HG03097 (cell line): ENCODE measurements around the gene PROM1.

Experiments used
- ATAC-seq: cut with Tn5 transposase; IDR thresholded peaks from one replicate; pipeline ENCODE4 v1.9.1; 2021; ENCODE audit not compliant: unreplicated experiment, low FRiP score

The PROM1 gene

GRCh38 chr4:16029886-16030285 lies 53.9 kb downstream of the PROM1 start:
- no peak for ATAC-seq

DNA sequence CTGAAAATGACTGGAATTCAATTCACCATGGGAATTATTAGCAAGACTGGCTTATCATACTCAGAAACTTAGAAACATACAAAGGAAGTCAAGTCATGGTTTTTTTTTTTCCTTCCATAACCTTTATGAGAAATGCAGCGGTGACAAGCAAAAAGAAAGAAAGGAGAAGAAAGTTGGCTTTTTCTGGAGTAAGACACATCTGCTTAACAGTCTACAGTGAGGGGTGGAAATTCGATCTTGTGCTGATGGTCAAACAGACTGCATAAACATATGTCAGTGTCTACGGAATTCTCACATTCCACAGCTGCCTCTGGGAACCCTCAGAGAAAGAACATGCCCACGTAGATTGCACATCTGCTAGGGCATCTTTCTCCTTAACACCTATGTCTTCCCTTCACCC lies 54.6 kb downstream of the PROM1 start:
- ATAC-seq: no peak

DNA sequence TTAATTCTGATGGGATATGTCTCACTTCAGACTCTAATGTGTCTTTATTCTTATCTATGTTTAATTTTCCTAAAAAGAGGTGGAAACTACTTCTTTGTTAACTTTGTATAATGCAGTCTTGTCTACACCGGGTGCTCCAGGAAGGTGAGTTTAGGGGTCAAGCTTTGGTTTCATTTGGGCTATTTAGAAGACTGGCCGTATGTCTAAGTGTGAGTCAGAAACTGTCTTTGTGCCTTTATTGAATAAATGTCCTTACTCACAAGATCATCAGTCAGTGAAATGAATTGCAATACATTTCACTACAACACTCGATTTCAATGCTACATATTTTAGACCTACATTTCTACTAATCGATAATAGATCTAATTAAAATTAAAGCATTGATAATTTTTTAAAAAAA lies 56.2 kb downstream of the PROM1 start:
- no peak for ATAC-seq

GRCh38 chr4:16027114-16027513 lies 56.7 kb downstream of the PROM1 start:
- no peak for ATAC-seq

DNA sequence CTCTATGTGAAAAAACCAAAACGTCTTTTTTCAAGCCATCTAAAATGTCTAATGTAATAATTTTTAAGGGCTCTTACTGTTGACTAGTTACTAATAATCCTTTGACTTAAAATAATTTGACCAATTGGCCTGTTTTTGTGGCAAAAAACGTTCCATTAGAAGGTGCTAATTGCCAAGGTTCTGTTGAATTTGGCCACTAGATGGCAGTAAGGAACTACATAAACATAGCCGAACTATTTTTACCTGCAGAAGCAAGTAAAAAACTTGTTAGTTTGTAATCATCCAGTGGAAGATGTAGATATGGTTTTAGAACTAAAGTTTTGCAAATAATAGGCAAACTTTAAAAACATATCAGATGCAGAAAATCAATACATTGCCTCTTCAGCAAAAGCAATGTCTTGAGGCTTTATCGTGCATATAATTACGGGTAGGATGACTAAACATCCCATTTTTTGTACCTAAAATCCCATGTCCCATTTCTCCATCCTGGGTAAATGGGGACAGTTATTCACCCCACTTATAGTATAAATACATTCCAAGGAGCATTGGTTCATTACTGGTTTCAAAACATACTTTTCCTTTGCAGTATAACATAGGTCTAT lies 57.6 kb downstream of the PROM1 start:
- no peak for ATAC-seq

DNA sequence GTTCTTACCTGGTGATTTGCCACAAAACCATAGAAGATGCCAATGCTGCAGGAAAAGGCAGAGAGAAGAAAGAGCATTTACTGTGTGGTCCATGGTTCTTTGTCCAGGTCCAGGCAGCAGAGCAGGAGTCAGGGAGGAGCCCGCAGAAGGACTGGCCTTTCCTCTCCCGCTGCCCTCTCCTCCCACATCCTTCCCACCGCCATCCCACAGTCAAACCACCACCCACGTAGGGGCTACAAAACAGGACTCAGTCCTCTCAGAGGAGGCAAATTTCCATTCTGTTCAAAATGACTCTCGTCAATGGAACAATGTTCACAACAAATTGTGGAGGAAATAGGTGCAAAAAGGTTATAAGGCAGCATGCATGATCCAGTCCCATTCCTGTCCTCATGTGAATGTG lies 58.6 kb downstream of the PROM1 start:
- no peak for ATAC-seq

- ATAC-seq: no peak
These were observed 59.9 kb downstream of the PROM1 start for GRCh38 chr4:16023776-16024408.

- no peak for ATAC-seq
These were observed 61.8 kb downstream of the PROM1 start for GRCh38 chr4:16021804-16022560.

- ATAC-seq: no peak
These were observed 64.2 kb downstream of the PROM1 start for GRCh38 chr4:16019649-16020048.

- ATAC-seq: no peak
These were observed 65.0 kb downstream of the PROM1 start for GRCh38 chr4:16018841-16019240.

GRCh38 chr4:16018061-16018676 lies 65.7 kb downstream of the PROM1 start:
- ATAC-seq: no peak

DNA sequence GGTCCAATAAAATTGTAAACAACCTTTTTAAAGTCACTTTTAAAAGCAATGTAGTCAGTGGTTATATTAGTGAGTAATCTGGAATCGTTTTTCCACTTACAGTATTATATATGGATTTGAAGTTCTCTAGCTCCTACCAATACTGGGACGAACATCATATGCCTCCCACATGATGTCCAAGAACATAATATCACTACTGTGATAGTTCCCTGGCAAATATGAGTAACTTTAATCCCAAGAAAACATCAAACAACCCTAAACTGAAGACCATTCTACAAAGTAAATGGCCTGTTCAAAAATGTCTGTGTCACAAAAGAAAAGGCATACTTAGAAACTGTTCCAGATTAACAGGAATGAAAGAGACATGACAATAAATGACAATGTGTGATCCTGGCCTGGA lies 67.3 kb downstream of the PROM1 start:
- ATAC-seq: no peak

- no peak for ATAC-seq
These were observed 72.7 kb downstream of the PROM1 start for GRCh38 chr4:16011173-16011572.

- no peak for ATAC-seq
These were observed 74.7 kb downstream of the PROM1 start for GRCh38 chr4:16009153-16009552.

DNA sequence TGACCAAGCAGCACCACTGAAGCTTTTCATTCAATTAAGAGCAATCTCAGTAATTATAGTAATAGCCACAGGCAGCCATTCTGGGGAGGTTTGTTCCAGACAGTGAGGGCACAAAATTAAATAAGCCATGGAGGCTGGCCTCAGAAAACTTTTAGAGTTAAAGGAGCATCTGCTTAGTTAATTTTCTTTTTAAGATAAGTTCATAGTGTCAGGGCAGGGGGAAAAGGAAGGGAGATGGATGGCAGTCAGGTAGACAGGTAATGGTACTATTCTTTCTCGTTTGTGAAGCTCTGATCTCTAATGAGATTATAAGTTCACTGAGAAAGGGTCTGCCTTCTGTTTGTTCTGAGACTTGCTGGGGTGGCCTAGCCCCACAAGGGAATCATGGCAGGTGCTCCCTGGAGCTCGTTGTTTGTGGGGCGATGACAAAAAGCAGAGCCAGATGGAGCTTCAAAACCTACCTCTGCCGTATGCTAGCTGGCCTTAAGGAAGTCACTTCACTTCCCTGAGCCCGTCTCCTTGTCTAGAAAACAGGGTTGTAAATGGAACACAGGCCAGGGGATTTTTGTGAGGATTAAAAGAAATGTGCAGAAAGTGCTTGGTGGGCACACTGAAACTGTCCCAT lies 76.2 kb downstream of the PROM1 start:
- ATAC-seq: no peak

GRCh38 chr4:16006771-16007446 lies 76.9 kb downstream of the PROM1 start:
- no peak for ATAC-seq

DNA sequence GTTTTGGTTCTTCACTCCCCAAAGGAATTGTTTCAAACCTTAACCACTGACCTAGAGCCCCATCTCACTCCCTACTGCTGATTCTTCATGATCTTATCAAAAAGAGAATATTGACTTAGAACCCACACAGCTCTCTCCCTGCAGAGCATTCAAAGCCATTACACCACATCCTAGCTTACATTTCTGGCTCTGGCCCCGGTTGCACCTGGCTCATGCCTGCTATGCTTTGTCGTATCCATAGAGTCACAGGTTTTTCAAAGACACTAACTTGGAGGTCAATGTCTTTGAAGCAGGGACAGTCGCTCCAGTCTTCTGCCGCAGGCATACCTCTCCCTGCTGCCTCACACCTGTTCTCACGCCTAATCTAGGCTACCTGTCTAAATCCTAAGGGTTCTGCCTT lies 78.1 kb downstream of the PROM1 start:
- no peak for ATAC-seq

DNA sequence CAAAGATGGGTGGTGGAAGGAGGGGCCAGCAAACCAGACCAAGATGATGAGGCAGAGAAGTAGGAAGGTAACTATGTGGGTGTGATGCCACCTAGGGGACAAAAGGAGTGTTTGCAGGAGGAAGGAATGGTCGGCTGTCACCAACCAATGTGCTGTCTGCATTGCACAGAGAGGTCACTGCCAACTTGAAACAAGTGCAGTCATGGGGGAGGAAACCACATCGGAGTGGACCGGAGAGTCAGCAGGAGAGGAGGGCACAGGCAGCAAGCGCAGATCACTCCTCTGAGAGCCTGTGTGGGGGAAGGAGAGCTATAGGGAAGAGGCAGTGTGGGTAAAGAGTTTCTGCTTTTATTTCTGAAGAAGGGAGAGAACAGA lies 82.4 kb downstream of the PROM1 start:
- ATAC-seq: peak; percentile 97

DNA sequence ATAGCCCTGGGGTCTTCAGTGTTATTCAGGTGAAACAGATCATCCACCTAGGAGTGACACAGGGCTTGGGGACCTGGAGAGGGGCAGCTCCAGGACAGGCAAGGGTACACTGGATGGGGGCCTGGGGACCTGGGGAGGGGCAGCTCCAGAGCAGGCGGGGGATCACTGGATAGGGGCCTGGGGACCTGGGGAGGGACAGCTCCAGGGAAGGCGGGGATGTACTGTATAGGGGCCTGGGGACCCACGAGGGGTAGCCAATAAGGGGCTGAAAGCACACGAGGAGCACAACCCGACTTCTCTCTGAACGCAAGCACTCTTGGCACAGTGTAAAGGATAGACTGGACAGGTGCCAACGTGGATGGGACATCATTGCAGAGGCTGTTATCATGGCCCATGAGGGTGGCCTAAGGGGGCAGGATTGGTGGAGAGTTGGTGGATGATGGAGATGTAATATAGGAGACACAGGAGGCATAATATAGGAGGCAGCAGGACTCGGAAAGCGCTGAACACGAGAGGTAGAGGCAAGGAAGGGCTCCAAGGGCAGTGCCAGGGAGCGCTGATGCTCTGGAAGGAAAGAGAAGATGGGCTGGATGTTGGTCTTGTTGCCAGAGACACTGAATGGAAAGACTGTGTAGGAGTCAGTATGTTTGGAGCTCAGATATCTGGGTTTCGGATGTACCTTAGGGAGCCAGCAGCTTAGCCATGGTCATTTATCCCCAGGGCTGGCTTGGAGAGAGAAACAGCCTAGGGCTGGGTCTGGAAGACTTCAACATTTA lies 82.9 kb downstream of the PROM1 start:
- no peak for ATAC-seq

GRCh38 chr4:15996773-15997172 lies 87.0 kb downstream of the PROM1 start:
- ATAC-seq: no peak
